Stimulated activated memory B cell treated with anti-CD40 and anti-IgM and Interleukin-4, amounts not matched to agents 10 μg/mL and 1 μg/mL and 100 μg/mL, for 72 hours (primary cell): ENCODE measurements around the gene AKR7A2.
"Not testable (repeated sequence)": the region's sequence is repeated elsewhere in the genome, so short reads cannot be mapped to it uniquely, and the experiment has no call there.

ENCODE experiments used
- ATAC-seq: fragments of 150-1000 bp; cut with Tn5 transposase; 2 replicates; pipeline ENCODE4 v1.10.0; 2021
- H3K27ac Mint-ChIP-seq: one replicate; pipeline ENCODE4 v1.8.0; 2022; ENCODE audit warnings: mild to moderate bottlenecking, mixed read lengths
- H3K27me3 Mint-ChIP-seq: one replicate; pipeline ENCODE4 v1.8.0; 2022; ENCODE audit warnings: mixed read lengths
- H3K36me3 Mint-ChIP-seq: one replicate; pipeline ENCODE4 v1.8.0; 2022; ENCODE audit warnings: mixed read lengths
- H3K4me1 Mint-ChIP-seq: one replicate; pipeline ENCODE4 v1.8.0; 2022; ENCODE audit warnings: mixed read lengths
- H3K4me3 Mint-ChIP-seq: one replicate; pipeline ENCODE4 v1.8.0; 2022; ENCODE audit warnings: mild to moderate bottlenecking, moderate library complexity, mixed read lengths
- H3K9me3 Mint-ChIP-seq: one replicate; pipeline ENCODE4 v1.8.0; 2022; ENCODE audit warnings: mixed read lengths

AKR7A2 gene

GRCh38 chr1:19308509-19308907, 3.4 kb downstream of the AKR7A2 start:
- Mint-ChIP-seq H3K36me3 (peaks cover 47% of the 10 kb centered on the region), H3K4me1 (peaks cover 26% of the 10 kb centered on the region)

GRCh38 chr1:19307794-19308508, 4.0 kb downstream of the AKR7A2 start:
- no peaks in the 10 kb centered on the region for H3K27me3 Mint-ChIP-seq
- H3K9me3 Mint-ChIP-seq = no peaks in the 10 kb centered on the region
- H3K4me1 Mint-ChIP-seq = peaks cover 20% of the 10 kb centered on the region
- H3K27ac Mint-ChIP-seq = no peak overlapping the region
- no peak for ATAC-seq
- no peak overlapping the region for H3K4me3 Mint-ChIP-seq
- peaks cover 52% of the 10 kb centered on the region for H3K36me3 Mint-ChIP-seq

More at GRCh38 chr1:19308509-19308907, 3.4 kb downstream of the AKR7A2 start:
- Mint-ChIP-seq H3K4me3 (no peak overlapping the region), H3K27ac (no peak overlapping the region), H3K9me3 (no peaks in the 10 kb centered on the region), H3K27me3 (no peaks in the 10 kb centered on the region)
- ATAC-seq = no peak

GRCh38 chr1:19306941-19307340, 5.0 kb downstream of the AKR7A2 start:
- Mint-ChIP-seq H3K27ac (no peak overlapping the region), H3K27me3 (no peaks in the 10 kb centered on the region), H3K4me3 (no peak overlapping the region), H3K9me3 (no peaks in the 10 kb centered on the region), H3K4me1 (peaks cover 16% of the 10 kb centered on the region), H3K36me3 (peaks cover 52% of the 10 kb centered on the region)
- ATAC-seq = no peak

GRCh38 chr1:19305880-19306279, 6.1 kb downstream of the AKR7A2 start:
- no peak overlapping the region for H3K4me3 Mint-ChIP-seq
- H3K36me3 Mint-ChIP-seq = peaks cover 52% of the 10 kb centered on the region
- no peaks in the 10 kb centered on the region for H3K27me3 Mint-ChIP-seq
- H3K9me3 Mint-ChIP-seq = no peaks in the 10 kb centered on the region
- no peak overlapping the region for H3K27ac Mint-ChIP-seq
- ATAC-seq = no peak
- peaks cover 9% of the 10 kb centered on the region for H3K4me1 Mint-ChIP-seq

GRCh38 chr1:19304081-19304480, 7.9 kb downstream of the AKR7A2 start:
- peaks cover 61% of the 10 kb centered on the region for H3K36me3 Mint-ChIP-seq
- H3K27me3 Mint-ChIP-seq = not testable (repeated sequence)

GRCh38 chr1:19300211-19300610, 11.7 kb downstream of the AKR7A2 start:
- Mint-ChIP-seq H3K9me3 (peaks cover 8% of the 10 kb centered on the region), H3K27me3 (no peaks in the 10 kb centered on the region), H3K4me3 (no peak overlapping the region), H3K36me3 (peaks cover 47% of the 10 kb centered on the region), H3K27ac (no peak overlapping the region), H3K4me1 (no peaks in the 10 kb centered on the region)
- no peak for ATAC-seq

More at GRCh38 chr1:19304081-19304480, 7.9 kb downstream of the AKR7A2 start:
- not testable (repeated sequence) for H3K4me3 Mint-ChIP-seq, H3K4me1 Mint-ChIP-seq, ATAC-seq, H3K27ac Mint-ChIP-seq, H3K9me3 Mint-ChIP-seq

GRCh38 chr1:19294638-19295037, 17.3 kb downstream of the AKR7A2 start:
- no peak overlapping the region for H3K4me3 Mint-ChIP-seq
- no peak for ATAC-seq
- peaks cover 51% of the 10 kb centered on the region for H3K36me3 Mint-ChIP-seq
- H3K4me1 Mint-ChIP-seq = no peaks in the 10 kb centered on the region
- no peak overlapping the region for H3K27ac Mint-ChIP-seq
- peaks cover 24% of the 10 kb centered on the region for H3K9me3 Mint-ChIP-seq
- peaks cover 5% of the 10 kb centered on the region for H3K27me3 Mint-ChIP-seq

- peaks cover 23% of the 10 kb centered on the region for H3K27me3 Mint-ChIP-seq
- H3K9me3 Mint-ChIP-seq = peaks cover 8% of the 10 kb centered on the region
- peak overlapping the region; percentile 46 for H3K4me3 Mint-ChIP-seq
- ATAC-seq = no peak
- no peak overlapping the region for H3K27ac Mint-ChIP-seq
- H3K4me1 Mint-ChIP-seq = peaks cover 12% of the 10 kb centered on the region
- peaks cover 32% of the 10 kb centered on the region for H3K36me3 Mint-ChIP-seq
These were observed 22.7 kb downstream of the AKR7A2 start for GRCh38 chr1:19289244-19289643.

- H3K4me3 Mint-ChIP-seq = peak within 1 kb of the TSS; percentile 71
- peaks cover 28% of the 10 kb centered on the region for H3K36me3 Mint-ChIP-seq
- ATAC-seq = peak; percentile 90
- not testable (repeated sequence) for H3K9me3 Mint-ChIP-seq
- H3K27ac Mint-ChIP-seq = peak within 1 kb of the TSS; percentile 28
- peaks cover 23% of the 10 kb centered on the region for H3K27me3 Mint-ChIP-seq
- H3K4me1 Mint-ChIP-seq = peaks cover 12% of the 10 kb centered on the region
These were observed 23.4 kb downstream of the AKR7A2 start, which contains the start of gene AKR7A3 for GRCh38 chr1:19288324-19289241. AKR7A3 (minus strand) TSS chr1:19288770; CDS start chr1:19288709, 61 bp downstream.

- no peak for ATAC-seq
- Mint-ChIP-seq H3K4me1 (peaks cover 12% of the 10 kb centered on the region), H3K27me3 (peaks cover 23% of the 10 kb centered on the region), H3K36me3 (peaks cover 28% of the 10 kb centered on the region), H3K9me3 (peaks cover 6% of the 10 kb centered on the region), H3K4me3 (peak overlapping the region; percentile 71), H3K27ac (peak overlapping the region; percentile 28)
These were observed 24.3 kb downstream of the AKR7A2 start for GRCh38 chr1:19287436-19288185.

- H3K9me3 Mint-ChIP-seq, ATAC-seq, H3K27ac Mint-ChIP-seq, H3K4me3 Mint-ChIP-seq: not testable (repeated sequence)
- H3K27me3 Mint-ChIP-seq = peaks cover 23% of the 10 kb centered on the region
- peaks cover 12% of the 10 kb centered on the region for H3K4me1 Mint-ChIP-seq
- peaks cover 17% of the 10 kb centered on the region for H3K36me3 Mint-ChIP-seq
These were observed 26.1 kb downstream of the AKR7A2 start for GRCh38 chr1:19285807-19286206.

- peaks cover 17% of the 10 kb centered on the region for H3K36me3 Mint-ChIP-seq
- H3K4me3 Mint-ChIP-seq, H3K9me3 Mint-ChIP-seq, ATAC-seq, H3K27ac Mint-ChIP-seq: not testable (repeated sequence)
- H3K4me1 Mint-ChIP-seq = peaks cover 12% of the 10 kb centered on the region
- H3K27me3 Mint-ChIP-seq = peaks cover 23% of the 10 kb centered on the region
These were observed 26.6 kb downstream of the AKR7A2 start for GRCh38 chr1:19285366-19285765.

- ATAC-seq = no peak
- Mint-ChIP-seq H3K4me1 (peaks cover 12% of the 10 kb centered on the region), H3K36me3 (peaks cover 15% of the 10 kb centered on the region), H3K4me3 (no peak overlapping the region), H3K27me3 (peaks cover 20% of the 10 kb centered on the region), H3K9me3 (no peaks in the 10 kb centered on the region), H3K27ac (no peak overlapping the region)
These were observed 27.1 kb downstream of the AKR7A2 start for GRCh38 chr1:19284881-19285280.

- peaks cover 10% of the 10 kb centered on the region for H3K36me3 Mint-ChIP-seq
- ATAC-seq = no peak
- H3K27me3 Mint-ChIP-seq = peaks cover 10% of the 10 kb centered on the region
- peaks cover 8% of the 10 kb centered on the region for H3K4me1 Mint-ChIP-seq
- H3K4me3 Mint-ChIP-seq = no peak overlapping the region
- H3K9me3 Mint-ChIP-seq = no peaks in the 10 kb centered on the region
- H3K27ac Mint-ChIP-seq = no peak overlapping the region
These were observed 28.1 kb downstream of the AKR7A2 start for GRCh38 chr1:19283891-19284290.

GRCh38 chr1:19274636-19275035, 37.3 kb downstream of the AKR7A2 start:
- H3K27me3 Mint-ChIP-seq = peaks cover 27% of the 10 kb centered on the region
- H3K9me3 Mint-ChIP-seq = peaks cover 8% of the 10 kb centered on the region
- H3K27ac Mint-ChIP-seq = no peak overlapping the region
- no peak overlapping the region for H3K4me3 Mint-ChIP-seq
- H3K36me3 Mint-ChIP-seq = peaks cover 18% of the 10 kb centered on the region
- no peaks in the 10 kb centered on the region for H3K4me1 Mint-ChIP-seq
- no peak for ATAC-seq
